Limb (tissue), 2 donors: Measurements from ENCODE around the gene CDH16.
"Not testable (repeated sequence)": the region's sequence is repeated elsewhere in the genome, so short reads cannot be mapped to it uniquely, and the experiment has no call there.

Source experiments
- DNase-seq, 2 donors: peaks; one replicate each; pipeline ENCODE4 v3.0.0-alpha.2; 2016; ENCODE audit errors: extremely low spot score in 2 of 2

CDH16 gene

DNA sequence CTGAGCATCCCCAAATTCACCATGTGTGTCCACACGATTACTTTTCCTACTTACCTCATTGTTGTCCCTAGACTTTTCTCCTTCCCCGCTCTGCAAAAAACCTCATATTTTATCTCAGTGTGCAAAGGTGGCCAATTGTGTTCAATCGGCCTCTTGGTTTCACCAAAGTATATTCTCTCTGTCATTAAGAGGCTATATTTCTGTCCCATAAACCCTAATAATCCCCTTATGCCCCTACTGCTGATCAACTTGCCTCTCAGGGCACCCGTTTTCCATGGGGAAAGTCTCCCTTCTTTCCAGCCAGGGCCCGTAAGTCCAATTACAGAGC, 28.3 kb upstream of the CDH16 start:
- DNase-seq, result no peak

- DNase-seq, result no peak
Observed at GRCh38 chr16:66946541-66946940, 27.9 kb upstream of the CDH16 start.

DNA sequence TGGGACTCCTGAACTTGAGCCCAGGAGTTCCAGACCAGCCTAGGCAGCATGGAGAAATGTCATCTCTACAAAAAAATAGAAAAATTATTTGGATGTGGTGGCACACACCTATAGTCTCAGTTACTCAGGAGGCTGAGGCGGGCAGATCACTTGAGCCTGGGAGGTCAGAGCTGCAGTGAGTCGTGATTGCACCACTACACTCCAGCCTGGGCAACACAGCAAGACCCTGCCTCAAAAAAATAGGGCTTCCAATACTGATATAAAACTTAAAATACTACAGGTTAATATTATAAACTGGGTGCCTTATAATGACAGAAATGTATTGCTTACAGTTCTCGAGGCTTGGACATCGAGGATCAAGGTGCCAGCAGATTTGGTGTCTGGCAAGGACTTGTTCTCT, 27.3 kb upstream of the CDH16 start:
- DNase-seq, result no peak

- not testable (repeated sequence) for DNase-seq
Observed at GRCh38 chr16:66944971-66945370, 26.3 kb upstream of the CDH16 start.

DNA sequence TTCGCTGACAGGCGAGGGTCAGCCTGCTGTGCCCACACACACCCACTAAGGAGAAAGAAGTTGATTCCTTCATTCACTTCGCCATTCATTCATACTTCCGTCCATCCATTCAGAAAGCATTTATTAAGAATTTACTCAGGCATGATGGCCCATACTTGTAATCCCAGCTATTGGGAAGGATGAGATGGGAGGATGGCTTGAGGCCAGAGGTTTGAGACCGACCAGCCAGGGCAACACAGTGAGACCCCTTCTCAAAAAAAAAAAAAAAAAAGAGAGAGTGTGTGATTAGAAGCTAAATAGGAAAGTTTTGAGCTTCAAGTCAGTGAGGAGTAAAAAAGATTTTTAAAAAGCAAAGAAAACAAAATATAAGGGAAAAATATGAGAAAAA, 25.4 kb upstream of the CDH16 start:
- DNase-seq, result no peak

GRCh38 chr16:66943426-66944053, 24.9 kb upstream of the CDH16 start:
- DNase-seq, result no peak

DNA sequence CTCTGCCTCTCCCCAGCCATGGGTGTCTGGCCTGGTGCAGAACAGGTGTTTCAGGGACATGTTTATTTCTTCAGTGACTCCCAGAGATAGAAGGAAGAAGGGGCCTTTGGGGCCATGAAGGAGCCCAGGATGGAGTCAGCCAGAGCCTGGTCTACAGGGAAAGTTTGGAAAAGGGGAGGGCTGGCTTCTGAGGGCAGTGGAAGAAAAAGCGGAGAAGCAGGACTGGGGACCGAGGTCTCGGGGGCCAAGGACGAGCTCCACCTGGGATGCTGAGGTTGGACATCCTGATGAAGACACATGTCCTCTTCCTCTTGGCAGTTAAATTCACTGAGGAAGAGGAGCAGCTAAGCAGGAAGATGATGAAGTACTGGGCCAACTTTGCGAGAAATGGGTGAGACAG, 24.3 kb upstream of the CDH16 start:
- no peak for DNase-seq

DNA sequence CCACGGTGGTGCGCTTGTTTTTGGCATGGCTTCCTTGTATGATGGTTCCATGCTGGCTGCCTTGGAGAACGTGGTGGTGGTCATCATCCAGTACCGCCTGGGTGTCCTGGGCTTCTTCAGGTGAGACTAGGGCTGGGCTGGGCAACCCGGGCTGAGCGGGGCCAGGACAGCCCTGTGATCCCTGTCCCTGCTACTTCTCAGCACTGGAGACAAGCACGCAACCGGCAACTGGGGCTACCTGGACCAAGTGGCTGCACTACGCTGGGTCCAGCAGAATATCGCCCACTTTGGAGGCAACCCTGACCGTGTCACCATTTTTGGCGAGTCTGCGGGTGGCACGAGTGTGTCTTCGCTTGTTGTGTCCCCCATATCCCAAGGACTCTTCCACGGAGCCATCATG, 21.6 kb upstream of the CDH16 start:
- no peak for DNase-seq

DNA sequence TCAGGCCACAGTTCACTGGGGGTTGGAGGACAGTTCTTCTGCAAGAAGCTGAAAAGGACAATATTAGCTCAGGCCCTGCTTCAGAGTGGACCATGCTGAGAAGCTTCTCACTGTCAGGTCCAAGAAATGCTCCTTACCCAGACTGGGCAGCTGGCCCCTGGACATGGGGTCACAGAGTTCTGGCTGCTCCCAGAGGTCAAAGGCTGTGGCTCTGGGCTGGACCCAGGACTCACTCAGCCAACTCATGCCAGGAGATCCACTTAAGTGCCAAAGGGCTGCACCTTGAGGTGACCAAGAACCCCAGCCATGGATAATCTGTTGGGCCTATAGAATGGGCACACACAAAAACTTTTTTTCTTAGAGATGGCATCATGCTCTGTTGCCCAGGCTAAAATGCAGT, 20.7 kb upstream of the CDH16 start:
- DNase-seq, result no peak

DNA sequence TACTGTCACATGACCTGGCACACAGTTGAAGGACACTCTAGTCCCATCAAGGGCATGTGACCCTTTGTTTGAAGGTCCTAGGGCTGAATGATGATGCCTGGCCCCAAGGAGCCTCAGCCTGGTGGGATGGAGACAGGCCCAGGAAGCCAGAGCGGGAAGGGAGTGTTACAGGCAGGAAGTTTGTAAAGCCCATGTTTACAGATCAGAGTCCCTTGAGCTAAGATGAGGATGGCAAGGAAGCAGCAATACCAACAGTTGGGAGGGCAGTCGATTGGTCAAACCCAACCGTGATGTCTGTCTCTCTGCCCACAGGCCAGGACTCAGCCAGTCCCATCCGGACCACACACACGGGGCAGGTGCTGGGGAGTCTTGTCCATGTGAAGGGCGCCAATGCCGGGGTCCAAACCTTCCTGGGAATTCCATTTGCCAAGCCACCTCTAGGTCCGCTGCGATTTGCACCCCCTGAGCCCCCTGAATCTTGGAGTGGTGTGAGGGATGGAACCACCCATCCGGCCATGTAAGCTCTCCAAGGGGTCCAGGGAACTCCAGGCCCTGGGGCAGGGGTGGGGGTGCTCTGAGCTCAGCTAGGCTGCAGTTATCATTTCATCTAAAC, 19.1 kb upstream of the CDH16 start:
- no peak for DNase-seq

DNA sequence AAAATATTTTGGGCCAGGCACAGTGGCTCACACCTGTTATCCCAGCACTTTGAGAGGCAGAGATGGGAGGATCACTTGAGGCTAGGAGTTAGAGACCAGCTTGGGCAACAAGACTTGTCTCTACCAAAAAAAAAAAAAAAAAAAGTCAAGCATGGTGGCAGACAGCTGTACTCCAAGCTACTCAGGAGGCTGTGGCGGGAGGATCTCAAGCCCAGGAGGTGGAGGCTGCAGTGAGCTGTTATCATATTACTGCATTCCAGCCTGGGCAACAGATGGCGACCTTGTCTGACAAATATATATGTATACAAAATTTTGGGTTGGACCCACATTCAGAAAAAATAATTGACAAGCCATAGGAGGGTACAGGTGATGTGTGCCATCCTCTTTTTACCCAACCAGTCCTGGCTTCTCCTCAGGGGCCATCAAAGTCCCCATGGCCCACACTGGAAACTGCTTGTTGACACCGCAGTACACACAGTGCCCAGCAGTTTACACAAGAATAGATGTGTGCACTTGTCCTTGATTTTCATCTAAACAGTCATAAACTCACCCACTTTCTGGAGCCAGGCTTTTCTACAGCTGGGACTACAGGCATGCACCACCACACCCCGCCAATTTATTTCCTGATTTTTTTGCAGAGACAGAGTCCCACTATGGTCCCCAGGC, 18.3 kb upstream of the CDH16 start:
- no peak for DNase-seq

GRCh38 chr16:66936462-66936861, 17.8 kb upstream of the CDH16 start:
- DNase-seq, result no peak

DNA sequence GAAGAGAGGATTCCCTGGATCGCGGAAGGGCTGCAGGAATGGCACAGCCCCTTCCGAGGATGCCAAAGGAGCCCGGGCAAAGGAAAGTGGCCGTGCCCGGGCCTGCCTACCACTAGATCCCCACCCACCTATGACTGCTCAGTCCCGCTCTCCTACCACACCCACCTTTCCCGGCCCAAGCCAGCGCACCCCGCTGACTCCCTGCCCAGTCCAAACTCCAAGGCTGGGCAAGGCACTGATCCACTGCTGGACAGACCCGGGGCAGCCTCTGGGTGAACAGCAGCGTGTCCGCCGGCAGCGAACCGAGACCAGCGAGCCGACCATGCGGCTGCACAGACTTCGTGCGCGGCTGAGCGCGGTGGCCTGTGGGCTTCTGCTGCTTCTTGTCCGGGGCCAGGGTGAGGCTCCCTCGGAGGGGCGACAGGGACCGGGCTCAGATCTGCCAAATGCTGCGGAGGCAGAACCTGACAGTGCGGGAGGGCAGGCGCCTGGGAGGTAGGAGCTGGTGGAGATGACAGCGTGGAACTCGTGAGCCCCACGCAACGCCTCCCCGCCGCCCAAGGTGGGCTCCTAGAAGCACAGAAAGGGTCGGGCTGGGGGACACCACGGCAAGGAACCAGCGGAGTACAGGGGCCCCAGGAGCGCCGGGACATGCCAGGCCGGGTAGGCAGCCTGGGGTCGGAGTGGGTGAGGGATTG, 16.8 kb upstream of the CDH16 start, which contains the start of gene CES2:
TSS of gene CES2 (plus strand) at position 203 of the 698 bp plus-strand sequence. CDS start at position 323, 120 bp downstream.
- no peak for DNase-seq

- not testable (repeated sequence) for DNase-seq
Observed at GRCh38 chr16:66934839-66935313, 16.2 kb upstream of the CDH16 start.

DNA sequence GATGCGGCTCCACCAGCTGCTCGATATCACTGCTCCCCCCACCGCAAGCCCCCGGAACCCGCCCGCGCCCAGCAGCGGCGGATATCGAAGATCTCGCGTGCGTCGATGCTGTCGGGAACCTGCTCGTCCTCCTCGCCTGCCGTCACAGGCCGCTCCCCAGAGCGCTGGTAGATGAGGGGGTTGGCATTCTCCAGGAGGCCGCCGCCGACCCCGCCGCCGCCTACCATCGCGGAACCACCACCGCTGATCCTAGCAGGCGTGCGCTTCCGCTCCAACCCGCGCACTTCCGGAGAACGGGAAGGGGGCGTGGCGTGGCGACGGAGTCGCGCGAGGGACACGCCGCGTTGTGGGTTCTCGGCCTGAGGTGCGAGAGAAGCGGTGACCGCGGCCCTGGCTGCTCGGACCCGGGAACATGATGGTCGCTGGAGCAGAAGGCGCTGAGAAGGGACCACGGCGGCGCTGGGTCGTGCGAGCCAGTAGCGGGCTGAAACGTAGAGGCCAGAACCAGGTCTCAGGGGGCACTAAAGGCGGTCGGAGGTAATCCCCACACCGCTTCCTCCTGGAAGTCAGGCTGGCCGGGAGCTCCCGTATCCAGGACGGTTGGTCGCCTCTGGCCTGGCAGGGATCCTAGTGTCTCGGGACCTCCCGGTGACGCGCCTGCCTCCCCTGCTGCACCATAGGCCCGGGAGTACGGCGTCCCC, 15.6 kb upstream of the CDH16 start, which contains the start of gene CIAO2B:
TSS of gene CIAO2B (minus strand) at position 265 of the 701 bp plus-strand sequence. CDS start at position 227, 38 bp downstream.
- peak; percentile 88 to 95 for DNase-seq

DNA sequence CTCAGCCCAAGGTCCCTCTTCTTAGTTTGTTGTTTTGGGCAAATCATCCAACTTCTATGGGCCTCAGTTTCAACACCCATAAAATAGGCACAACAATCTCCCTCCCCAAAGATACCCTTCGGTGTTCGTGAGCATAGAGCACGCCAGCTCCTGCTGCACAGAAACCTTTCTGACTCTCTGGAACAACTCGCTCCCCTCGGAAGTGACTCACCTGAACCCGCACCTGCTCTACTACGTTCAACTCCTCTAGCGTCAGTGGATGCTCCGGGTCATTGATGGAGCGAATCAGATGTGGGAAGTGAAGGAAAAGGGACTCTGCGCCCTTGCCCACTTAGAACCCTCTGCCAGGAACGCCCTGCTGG, 15.1 kb upstream of the CDH16 start:
- DNase-seq, result no peak

DNA sequence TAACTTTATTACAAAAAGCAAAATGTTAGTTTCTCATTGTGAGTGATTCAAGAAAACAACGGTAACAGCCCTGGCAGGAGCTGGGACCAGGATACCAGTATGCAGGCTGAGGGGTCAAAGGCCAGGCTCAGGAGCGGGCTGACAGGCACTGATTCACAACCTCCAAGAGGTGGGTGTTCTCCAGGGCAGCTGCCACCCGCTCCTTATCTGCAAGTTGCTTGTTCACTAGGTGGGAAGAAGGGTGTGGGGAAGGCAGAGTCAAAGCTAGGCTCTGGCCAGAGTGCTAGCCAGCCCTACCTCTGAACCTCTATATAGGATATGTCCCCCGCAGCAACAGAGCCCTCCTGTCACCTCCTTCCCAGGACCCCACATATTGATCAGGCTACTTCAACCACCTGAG, 13.4 kb upstream of the CDH16 start:
- DNase-seq, result no peak

- DNase-seq, result no peak
Observed at GRCh38 chr16:66931665-66932064, 13.0 kb upstream of the CDH16 start.

DNA sequence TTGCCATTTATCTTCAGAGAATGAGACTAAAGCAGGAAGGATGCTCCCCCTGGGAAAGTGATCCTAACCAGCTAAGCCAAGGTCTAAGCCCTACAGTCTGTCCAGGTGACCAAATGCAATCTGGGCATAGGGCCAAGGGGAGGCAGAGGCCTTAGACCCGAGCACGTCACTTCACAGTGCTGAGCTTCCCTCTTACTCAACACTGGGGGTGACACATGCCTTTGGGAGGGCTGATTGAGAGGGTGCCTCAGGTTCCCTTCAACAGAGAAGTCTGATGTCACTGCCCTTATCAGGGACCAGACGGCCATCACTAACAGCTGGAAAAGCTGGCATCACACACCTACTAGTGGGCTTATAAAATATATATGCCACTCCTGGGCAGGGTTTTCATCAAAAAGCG, 11.5 kb upstream of the CDH16 start:
- DNase-seq, result no peak

DNA sequence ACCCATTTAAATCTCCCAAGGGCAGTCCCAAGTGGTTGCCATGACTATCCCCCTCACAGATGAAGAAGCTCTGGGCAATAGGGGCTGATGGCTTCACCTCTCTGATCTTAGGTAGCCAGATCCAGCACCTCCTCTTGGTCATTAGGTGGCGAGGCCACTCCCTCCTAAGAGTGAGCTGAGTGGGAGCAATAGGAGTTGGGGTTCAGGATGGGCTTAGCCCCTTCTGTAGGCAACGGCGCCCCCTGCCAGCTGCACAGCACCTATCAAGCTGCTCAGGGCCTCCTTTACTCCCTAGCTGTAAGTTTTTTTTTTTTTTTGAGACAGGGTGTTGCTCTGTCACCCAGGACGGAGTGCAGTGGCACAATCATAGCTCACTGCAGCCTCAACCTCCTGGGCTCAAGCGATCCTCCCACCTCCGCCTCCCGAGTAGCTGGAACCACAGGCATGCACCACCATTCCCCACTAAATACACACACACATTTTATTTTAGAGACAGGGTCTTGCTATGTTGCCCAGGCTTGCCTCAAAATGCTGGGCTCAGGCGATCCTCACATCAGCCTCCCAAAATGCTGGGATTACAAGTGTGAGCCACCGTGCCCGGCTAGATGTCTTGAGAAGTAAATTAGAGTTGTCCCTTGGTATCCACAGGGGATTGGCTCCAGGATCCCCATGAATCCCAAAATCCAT, 10.2 kb upstream of the CDH16 start:
- DNase-seq, result no peak
